HG02763 (cell line): ENCODE measurements around the gene LIX1.
"Not testable (repeated sequence)": the region's sequence is repeated elsewhere in the genome, so short reads cannot be mapped to it uniquely, and the experiment has no call there.

Experiments used
- ATAC-seq: cut with Tn5 transposase; IDR thresholded peaks from one replicate; pipeline ENCODE4 v1.9.1; 2021; ENCODE audit warnings: mild to moderate bottlenecking, moderate library complexity; ENCODE audit not compliant: unreplicated experiment

The LIX1 gene

DNA sequence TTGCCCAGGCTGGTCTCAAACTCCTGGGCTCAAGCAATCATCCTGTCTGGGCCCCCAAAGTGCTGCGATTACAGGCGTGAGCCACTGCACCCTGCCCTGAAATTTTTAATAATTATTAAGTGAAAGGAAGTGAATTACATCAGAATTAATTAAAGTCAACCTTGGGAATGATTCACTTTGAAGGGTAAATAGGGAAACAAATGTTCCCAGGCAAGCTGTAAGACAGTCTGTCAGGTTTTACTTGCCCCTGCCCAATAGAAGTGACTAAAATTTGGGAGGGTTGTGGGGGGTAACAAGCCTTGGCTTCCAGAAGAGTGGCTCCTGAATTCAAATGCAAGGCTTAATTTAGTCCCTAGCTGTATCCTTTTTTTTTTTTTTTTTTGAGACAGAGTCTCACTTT lies 1.3 kb upstream of the LIX1 start:
- ATAC-seq = no peak

DNA sequence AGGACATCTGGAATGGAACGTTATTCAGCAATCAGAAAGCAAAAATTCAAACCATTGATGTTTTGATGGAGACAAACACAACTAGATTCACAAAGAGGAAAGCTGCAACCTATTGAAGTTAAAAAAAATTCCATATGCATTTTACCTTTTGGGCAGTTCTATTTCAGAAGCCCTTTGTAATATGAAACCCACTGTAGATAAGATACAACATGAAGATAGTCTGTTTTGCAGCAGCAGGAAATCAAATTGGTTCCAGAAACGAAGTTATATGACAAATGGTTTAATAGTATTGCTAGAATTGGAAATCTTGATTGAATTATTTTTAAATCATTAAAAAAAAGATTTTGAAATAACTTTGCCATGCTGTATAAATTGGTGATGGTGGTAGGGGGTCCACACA lies 872 bp downstream of the LIX1 start:
- no peak for ATAC-seq

DNA sequence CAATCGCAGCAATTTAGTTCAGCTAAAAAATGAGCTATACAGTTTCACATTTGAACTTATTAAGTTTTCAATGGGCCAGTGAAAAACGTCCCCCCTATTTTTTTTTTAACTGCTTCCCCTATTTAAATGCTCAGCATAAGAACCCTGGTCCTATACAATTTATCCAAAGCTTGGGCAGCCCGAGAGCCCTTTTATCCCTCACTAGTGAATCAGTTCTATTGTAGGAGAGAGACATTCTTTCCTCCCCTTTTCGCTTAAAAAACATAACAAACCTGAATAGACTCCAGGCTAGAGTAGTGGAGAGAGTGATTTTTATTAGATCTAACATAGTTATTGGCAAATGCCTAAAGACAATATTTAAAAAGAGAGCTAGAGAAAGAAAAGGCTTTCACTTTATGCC lies 1.4 kb downstream of the LIX1 start:
- ATAC-seq = no peak

DNA sequence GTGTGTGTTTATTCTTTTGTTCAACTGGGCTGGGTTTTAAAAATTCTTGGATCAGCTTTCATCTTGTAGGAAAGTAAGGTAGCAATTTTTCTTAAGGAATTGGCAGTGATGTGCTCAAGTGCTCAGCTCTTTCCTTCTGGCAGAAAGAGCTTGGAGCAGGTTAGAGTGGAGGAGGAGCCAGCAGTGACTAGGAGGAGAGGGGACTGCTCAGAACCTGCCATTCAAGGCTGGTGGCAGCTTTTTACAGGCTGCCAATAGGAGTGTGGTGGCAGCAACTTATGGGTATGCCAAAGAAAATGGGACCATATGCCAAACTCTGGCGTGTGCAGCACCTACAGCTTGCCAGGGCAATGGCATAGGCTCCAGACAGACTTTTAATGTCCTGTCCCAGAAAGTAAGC lies 2.2 kb downstream of the LIX1 start:
- ATAC-seq = not testable (repeated sequence)

DNA sequence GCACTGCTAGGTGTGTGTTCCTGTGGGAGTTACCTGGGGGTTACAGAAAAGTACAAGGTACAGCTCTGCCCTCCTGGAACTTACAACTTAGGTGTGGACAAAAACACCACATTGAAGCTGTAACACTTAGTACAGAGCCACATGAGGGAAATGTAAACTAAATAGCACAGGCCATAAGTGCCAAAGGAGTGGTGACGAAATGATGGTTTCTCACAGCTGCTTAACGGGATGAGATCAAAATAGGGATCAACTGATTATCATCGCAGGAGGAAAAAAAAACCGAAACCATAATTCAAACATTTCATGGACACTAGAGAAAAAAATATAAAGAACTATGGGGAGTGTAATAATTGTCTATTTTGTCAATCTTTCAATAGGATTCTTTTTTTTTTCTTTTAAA lies 5.9 kb downstream of the LIX1 start:
- ATAC-seq = no peak

DNA sequence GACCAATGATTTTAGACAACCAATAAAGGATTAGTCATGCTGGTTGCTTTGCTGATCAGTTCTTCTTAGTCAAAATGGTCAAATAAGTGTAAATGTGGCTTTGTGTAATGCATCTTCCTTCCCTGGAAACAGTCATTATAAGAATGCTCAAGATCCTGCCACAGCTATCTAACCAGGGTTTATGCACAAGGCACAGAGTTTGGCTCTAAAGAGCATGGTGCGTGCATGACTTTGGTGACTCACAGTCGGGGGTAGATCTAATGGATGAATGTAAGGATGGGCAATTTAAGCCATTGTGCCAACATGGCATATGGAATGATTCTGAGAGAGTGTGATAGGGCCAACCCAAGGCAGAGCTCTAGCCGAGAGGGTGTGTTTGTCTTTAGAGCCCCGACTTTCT lies 6.5 kb downstream of the LIX1 start:
- ATAC-seq = no peak

DNA sequence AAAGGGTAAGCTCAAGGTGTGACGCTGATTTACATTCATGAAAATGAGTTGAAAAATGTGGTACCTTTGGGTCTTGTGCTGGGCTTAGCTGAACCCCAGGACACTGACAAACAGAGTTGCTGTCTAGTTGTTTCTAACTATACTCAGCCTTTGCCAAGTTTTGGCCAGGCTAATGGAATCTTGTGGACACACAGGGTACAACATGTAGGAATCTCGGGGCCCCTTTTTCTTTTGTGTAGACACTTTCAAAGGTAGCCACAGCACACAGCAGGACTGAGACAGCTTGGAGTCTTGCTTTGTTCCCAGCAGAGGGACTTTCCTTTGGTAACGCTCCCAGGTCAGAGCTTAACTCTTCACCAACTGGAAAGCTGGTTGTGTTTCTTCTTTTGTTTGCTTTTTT lies 7.8 kb downstream of the LIX1 start:
- ATAC-seq = no peak

DNA sequence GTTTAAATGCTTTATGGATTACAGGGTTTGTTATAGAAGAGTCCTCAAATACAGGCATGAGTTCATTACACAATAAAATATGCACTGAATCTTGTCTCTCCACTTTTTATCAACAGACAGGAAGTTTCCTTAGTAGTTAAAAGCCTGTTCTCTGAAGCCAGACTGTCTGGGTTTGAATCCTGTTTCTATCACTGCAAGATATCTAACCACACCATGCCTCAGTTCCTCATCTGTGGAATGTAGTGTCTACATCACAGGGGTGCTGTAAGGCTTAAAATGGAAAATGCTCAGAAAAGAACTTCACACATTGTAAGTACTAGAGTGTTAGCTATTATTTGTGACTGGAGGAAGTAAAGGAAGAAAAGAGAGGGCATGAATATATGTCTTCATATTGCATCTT lies 9.3 kb downstream of the LIX1 start:
- ATAC-seq = no peak

DNA sequence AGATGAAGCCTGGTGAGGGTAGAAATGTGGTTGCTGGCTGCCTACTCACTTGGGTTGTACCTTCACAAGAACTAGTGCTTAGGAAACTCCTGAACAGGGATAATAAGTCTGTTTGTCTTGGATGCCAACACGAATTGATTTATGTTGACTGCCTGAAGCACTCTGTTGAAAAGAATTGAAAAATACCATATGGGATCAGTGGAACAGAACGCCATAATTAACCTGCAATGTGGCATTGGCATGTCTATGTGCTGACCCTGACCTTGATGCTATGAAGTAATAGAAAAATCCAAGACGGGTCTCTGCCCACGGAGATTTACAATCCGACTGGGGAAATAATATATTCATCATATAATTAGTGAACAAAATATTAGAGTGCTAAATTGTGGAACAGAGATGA lies 10.5 kb downstream of the LIX1 start:
- no peak for ATAC-seq

DNA sequence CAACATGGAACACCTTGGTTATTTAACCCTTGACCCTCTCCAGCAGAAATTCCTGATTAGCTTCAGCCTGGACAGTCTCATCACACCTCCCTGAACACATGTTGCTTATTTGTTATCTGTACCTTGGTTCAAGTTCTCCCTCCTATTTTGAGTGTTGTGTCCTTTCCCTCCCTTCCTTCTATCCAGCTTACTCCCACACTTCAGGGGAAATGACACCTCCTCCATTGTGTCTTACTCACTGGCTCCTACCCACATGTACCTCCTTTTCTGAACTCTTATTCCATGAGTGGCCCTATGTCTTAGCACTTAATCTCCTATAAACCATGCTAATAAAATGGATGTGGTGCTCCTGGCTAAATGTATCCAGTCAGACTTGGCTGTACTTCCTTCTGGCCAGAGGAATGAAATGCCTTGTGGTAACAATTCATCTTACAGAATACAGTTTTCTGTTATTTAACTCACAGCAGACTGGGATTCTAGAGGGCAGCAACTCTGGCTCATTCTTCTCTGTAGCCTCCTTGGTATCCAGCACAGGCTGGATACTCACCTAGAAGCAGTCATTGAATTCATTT lies 11.2 kb downstream of the LIX1 start:
- no peak for ATAC-seq

DNA sequence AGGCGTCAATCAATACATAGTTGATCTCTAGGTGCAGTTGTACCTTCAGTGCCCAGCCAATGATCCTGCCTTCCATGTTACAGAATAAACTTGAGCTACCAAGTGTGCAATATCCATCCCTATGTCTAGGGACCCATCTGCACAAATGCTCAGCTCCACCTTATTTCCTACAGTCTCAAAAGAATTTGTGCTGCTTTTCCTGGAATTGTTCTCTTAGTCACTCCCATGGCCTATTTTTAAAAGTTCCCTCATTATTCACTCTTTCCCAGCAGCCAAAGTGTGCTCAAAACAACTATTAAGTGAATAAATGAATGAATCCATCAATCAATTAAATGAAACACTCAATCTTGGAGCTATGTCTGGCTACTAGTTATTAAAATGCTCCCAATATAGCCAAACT lies 14.7 kb downstream of the LIX1 start:
- ATAC-seq = no peak

DNA sequence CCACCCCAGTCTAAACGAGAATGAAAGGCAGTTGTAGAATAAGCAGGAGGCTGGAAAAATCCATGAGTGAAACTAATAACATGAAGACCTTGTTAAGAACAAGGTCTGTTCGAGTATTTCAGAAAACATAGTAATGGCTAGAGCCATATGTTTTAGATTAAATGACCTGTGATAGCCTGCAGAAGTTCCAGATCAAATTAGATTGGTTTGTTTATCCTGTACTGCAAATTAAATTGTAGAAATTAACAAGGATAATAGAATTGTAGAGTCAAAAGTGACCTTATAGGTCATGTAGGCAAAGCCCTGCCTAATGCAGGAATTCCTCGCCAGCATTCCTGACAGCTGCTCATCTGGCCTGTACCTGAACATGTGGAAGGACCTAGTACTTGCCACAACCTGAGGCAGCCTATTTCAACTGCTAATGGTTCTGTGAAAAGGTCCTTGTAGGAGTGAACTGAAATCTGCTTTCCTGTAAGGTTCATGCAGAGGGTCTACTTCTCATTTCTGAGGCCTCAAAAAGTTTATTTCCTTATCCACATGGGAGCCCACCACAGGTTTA lies 17.2 kb downstream of the LIX1 start:
- no peak for ATAC-seq

DNA sequence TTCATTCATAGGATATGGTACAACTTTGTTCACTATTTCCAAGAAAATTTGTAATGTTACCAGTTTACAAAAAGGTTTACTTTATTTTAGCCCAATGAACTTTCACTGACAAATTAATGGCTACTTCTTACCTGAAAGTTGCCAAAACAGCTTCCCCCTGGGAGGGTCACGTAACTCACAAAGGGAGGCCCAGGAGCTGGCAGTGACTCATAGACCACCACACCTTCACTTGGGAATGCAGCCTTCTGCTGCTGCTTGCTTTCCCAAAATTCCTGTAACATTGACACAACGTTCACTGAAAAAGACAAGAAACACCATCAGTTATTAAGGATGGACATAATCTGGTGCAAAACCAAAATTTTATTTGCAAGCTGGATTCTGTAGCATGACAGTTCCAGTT lies 18.1 kb downstream of the LIX1 start:
- ATAC-seq = no peak

DNA sequence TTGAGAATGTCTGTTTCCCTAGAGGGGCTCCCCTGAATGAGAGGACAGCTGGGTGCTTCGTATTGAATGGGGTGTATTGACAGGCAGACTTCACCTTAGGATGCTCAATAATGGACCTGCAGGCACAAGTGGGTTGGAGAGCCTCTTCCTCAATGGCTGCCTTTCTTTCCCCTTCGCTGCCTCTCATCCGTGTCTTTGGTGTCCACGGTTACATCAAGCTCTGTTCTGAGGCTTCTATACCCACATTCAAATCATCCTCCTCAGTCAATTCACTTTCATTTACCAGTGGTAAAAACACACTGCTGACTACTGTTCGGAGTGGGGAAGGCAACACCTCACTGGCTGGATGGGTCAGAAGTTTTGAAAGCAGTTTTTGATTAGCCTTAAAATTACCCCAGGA lies 20.6 kb downstream of the LIX1 start:
- ATAC-seq = no peak

DNA sequence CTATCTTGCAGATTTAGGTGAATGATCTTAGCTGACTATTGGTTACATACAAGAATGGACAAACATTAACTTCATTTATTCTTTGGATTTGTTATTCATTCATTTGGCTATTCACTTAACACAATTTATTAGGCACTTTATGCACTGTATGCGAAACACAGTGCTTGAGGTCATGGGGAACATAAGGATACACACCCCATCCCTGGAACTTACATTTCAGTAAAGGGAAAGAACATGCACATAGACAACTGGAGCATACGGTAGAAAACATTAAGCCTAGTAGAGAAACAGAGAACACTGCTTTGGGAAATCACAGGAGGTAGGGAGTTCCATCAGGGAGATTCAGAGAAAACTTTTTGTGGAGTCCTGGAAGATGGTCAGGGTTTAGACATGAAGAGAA lies 22.2 kb downstream of the LIX1 start:
- ATAC-seq = no peak

DNA sequence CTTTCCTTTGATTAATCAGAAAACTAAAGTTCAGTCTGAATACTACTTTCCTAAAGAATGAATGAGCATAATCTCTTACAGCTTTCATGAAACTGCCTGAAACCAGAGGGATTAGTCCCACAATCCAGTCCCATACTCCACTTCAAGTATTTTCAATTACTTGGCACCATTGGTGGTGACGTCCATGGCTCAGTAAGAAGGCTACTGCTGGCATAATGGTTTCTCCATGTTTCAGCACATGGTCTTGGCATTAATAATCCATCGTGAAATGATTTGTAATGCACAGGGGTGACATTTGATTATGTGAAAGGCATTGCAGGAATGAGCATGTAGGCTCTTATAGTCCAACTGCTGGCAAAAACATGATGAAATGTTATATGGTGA lies 23.4 kb downstream of the LIX1 start:
- no peak for ATAC-seq

DNA sequence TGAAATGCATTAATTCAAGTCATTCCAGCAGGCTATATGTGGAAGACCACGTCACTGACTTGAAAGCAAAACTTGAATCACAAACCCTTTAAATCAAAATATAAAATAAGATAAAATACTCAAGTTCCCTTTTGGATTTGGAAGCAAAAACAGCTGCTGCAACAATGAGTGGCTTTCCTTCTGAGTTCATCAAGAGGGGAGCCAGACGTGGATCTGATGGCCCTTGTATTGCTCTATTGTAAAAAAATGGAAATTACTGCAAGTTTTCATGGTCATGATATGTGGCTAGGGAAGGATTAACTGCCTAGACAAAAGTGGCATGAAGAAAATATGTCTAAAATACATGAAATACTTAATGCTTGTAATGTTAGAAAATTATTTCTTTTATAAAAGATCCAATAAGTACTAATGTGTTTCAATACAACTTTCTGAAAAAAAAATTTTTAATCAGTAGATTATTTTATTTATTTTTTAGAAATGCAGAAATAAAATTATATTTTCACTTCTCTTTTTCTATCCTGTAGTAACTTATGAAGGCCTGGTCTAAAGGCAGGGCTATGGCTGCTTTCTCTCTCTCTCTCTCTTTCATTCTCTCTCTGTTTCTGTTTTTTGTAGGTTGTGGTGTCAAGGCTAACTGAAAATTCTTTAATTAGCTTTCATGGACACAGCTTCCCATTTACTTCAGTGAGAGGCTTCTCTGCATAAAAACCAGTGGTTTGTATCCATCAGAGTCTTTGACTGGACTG lies 24.0 kb downstream of the LIX1 start:
- ATAC-seq = no peak

DNA sequence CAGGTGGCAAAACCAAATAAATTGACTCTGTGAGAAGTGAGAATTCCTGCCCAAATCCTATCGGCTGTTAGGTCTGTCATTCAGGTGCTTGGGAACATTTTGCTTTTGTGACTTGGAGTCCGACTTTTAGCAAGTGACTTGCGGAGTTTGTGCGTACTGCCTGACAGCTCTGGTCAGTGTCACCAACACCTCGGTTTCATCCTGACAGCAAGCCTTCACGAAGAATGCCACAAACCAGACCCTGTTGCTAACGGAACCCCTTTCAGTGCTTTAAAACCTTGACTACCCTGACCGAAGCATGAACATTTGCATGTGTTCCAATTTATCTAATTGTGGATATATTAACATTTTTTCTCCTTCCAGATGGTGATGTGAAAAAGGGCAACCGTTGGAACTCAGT lies 26.5 kb downstream of the LIX1 start:
- no peak for ATAC-seq

DNA sequence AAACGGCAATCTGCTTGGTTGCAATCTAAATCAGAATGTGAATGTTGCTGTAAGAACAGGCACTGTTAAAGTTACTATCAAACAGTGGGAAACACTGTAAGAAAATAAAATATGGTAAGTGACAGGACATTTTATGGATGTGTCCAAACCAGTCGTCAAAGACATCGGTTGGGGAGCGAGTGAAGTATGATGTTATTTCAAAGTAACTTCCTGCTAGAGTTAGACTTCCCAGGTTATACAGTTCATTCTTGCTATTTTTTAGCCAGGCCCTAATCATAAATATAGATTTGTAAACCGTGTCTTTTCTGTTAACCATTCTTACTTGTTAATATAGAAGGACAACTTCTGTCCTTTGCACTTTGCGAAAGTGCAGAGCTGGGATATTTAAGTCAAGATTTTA lies 30.2 kb downstream of the LIX1 start:
- no peak for ATAC-seq

DNA sequence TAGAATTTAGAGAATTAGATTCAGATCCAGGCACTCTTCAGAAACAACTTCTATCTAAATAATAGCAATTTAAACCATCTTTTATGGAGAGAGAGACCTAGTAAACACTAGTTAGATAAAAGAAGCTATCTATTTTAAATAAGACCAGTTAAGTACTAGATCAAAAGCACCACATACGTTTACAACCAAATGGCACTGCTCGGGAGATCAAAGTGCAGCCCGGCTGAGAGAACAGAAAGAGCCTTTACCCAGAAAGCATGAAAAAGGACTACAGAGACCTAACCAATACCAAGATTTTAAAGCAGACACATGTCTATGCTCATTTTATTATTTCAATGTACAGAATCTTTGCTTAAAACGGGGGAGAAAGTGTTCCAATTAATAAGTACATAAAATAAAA lies 30.8 kb downstream of the LIX1 start:
- no peak for ATAC-seq

DNA sequence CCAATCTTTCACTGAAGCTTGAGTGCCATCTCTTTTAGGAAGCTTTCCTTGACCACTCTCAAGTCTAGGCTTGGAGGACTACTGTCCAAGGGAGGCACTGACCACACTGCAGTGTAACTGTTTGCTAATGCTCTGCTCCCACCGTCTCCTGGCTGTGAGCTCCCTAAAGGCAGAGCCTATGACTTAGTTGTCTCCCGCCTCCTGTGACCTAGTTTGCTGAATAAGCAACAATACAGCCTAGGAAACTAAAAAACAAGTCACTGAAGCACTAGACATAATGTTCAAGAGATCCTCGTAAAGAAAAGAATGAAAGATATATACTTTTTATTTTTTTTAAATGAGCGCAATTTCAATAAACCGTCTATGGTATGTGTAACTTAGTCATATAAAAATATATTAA lies 31.4 kb downstream of the LIX1 start:
- no peak for ATAC-seq

DNA sequence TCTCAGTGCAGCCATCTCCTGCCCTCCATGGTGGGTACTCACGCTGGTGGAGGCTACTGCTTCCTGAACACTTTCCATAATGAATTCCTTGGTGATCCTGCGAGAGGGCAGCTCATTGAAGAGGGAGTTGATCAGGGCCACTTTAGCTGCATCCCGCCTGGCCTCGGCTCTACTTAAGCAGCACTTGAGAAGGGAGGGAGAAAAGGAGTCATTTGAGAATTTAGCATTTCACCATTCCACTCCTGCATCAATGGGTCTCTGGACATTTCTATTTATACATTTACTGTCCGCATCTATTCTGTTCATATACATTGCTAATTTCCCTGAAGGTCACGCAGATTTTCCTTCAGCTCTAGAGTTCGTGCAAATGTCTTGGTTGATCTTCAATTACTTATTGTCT lies 35.1 kb downstream of the LIX1 start:
- no peak for ATAC-seq

DNA sequence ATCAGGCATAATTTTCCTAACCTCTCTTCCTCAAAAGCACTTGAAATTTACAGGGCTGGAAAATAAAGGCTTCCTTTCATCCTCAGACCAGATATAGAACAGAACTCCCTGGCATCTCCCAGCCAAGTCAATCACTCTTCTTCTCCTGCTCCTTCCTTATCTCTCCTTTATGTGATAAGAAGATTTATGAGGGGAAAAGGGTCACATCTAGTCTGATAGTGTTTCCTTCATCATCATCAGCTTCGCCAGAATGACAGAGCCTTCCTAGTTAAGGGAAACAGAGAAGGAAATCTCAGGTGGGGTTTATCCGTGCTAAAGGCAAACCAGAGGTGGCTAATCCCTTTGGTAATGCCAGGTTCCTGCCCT lies 36.2 kb downstream of the LIX1 start:
- ATAC-seq = no peak
